HG03520 (cell line): ENCODE results near the gene DAPP1.
"Not testable (repeated sequence)": the region's sequence is repeated elsewhere in the genome, so short reads cannot be mapped to it uniquely, and the experiment has no call there.

Experiments used
- ATAC-seq: cut with Tn5 transposase; IDR thresholded peaks from one replicate; pipeline ENCODE4 v1.9.1; 2021; ENCODE audit warnings: mild to moderate bottlenecking, moderate library complexity; ENCODE audit not compliant: unreplicated experiment

Gene DAPP1, protein sequence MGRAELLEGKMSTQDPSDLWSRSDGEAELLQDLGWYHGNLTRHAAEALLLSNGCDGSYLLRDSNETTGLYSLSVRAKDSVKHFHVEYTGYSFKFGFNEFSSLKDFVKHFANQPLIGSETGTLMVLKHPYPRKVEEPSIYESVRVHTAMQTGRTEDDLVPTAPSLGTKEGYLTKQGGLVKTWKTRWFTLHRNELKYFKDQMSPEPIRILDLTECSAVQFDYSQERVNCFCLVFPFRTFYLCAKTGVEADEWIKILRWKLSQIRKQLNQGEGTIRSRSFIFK

GRCh38 chr4:99816545-99817308 is at the start of gene DAPP1:
DAPP1 (plus strand) TSS chr4:99816827; CDS start chr4:99816914, 87 bp downstream.
- ATAC-seq, result peak; percentile 96

- ATAC-seq, result not testable (repeated sequence)
These were observed 45.8 kb upstream of the DAPP1 start for GRCh38 chr4:99770842-99771241.

DNA sequence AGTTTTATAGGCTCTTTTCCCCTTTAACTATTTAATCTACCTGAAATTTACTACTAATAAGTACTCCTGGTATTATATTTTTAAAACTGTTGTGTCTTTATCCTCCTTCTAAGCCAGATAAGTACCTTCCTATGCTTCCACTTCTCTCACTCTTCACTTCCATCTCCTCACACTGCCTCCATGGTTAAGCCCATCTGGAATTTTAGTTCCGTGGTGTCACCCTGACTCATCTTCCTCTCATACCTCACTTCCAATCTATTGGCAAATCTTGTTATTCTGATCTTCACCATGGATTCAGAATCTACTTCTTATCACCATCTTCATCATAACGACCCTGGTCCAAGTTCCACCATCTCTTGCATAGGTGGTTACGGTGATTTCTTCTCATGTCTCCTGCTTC is 32.7 kb upstream of the DAPP1 start:
- ATAC-seq, result no peak

GRCh38 chr4:99784842-99785241 is 31.8 kb upstream of the DAPP1 start:
- ATAC-seq, result no peak

GRCh38 chr4:99790796-99791617 is 25.6 kb upstream of the DAPP1 start:
- ATAC-seq, result no peak

- no peak for ATAC-seq
These were observed 16.2 kb upstream of the DAPP1 start for GRCh38 chr4:99800332-99801004.

DNA sequence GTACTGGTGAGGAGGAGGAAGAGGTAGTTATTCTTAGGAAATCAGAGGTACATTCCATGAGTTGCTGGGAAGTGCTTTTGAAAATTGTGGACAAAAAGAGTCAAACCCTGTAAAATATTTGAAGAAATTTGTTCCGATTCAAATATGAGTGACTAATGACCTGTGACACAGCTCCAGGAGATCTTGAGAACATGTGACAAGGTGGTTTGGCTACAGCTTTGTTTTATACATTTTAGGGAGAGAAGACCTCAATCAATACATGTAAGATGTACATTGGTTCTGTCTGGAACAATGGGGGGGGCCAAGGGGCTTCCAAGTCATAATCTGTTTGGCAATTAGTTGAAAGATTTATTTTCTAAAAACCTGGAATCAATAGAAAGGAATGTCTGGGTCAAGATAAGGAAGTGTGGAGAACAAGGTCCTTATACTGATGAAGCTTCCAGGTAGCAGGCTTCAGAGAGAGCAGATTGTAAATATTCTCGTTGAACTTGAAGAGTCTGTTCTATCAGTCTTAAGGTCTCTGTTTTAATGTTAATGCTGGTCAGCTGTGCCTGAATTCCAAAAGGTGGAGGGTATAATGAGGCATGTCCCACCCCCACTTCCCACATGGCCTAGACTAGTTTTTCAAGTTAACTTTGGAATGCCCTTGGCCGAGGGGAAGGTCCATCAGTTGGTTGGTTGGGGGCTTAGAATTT is 15.5 kb upstream of the DAPP1 start:
- ATAC-seq, result no peak

GRCh38 chr4:99803566-99804101 is 13.0 kb upstream of the DAPP1 start:
- no peak for ATAC-seq

DNA sequence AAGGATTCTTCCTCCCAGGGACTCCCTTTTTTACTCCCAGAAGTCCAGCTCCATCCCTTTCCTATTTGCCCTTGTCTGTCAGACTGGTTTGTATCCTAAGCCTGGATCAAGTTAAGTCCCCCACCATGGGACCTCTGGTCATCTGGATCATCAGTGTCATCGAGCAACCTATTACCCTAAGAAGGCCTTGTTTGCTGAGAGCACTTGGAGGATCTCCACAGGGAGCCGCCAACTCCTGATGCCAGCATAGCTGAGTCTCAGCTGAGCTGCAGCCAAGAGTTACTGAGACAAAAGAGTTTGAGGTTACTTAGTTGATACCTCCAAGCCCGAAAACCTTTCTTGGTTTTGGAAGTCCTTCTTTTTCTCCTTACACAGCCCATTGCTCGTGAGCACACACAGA is 10.1 kb upstream of the DAPP1 start:
- ATAC-seq, result no peak

DNA sequence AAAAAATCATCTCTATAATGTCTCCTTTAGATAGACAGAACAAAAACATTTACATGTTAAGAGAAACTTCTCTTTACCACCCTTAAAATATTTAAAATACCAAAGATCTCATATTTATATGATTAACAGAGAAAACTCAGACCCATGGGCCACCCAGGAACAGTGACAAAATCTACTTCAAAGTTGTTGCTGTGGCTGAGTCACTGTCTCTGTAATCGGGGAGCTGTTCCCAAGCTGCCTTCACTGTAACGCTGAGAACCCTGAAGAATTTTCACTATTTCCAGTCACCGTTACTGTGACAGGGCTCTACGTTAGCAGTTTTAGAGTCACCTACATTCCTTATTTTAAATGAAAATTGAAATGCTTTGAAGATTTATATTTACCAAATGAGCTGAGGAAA is 9.0 kb upstream of the DAPP1 start:
- no peak for ATAC-seq

GRCh38 chr4:99808260-99808857 is 8.3 kb upstream of the DAPP1 start:
- peak; percentile 96 for ATAC-seq

DNA sequence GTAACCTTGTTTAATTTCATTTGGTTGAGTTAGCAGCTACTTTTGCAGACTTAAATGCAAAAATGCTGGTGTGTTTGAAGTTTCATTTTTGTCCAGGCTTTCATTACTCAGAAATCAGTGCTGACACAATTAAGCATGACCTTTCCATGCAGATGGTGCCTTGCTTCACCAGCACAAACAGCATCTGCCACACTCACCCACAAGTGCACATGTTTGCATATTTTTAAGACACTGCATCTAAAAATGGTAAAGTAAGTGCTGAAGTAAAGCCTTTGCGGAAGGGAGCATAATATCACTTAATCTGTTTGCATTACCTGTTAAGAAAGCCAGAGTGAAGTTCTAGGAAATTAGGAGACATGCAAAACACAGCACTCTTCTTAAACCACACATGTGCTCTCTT is 7.3 kb upstream of the DAPP1 start:
- no peak for ATAC-seq

- no peak for ATAC-seq
These were observed 6.1 kb upstream of the DAPP1 start for GRCh38 chr4:99810536-99810935.

DNA sequence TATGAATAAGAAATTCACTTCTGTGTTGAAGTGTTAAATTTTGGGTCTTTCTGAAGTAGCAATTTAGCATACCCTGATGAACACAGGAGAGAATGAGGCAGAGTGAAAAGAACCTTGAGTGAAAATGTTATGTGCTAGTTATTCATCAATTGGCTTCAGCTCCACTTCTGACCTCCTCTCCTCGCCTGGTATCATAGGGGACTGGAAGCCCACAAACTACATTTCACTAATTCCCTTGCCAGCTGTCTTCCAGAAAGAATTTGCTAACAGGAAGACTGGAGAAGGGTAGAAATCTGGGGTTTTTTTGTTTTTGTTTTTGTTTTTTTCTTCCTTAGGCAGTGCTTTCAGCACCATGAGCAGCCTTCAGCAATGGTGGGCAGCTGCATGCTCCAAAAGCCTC is 5.5 kb upstream of the DAPP1 start:
- no peak for ATAC-seq

DNA sequence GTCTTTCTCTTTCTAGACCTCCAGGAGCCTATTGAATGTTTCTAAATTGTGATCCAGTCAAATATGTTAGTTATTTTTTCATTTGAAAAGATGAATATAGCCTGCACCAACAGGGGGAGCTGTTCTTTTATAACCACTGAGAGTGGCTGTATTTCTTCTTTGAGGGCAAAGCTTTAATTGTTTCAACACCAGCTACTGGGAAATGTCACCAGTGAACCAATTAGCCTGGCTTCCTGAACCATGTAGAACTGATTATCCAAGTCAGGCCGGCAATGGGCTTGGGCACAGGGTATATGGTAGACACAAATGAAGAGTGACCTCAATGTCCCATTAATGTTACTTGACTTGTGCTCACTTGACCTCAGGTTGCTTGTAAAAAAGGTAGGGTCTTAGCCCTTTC is 4.8 kb upstream of the DAPP1 start:
- no peak for ATAC-seq

DNA sequence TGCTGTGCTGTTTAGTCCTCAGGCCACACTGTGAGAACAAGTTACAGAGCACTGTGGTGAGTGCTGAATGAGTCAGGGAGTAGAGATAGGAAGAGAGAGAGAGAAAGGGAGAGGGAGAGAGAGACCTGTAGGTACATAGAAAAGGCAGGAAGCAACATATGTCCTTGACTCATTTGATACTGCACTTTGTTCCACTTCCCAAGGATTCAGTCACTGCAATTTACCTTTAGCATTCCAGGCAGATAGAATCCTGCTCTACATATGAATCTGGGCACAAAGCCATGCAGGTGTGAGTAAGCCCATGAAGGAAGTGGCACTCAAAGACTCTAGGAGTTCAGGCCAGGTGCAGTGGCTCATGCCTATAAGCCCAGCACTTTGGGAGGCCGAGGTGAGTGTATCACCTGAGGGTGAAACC is 1.0 kb upstream of the DAPP1 start:
- no peak for ATAC-seq

GRCh38 chr4:99817309-99817890 is 773 bp downstream of the DAPP1 start:
- peak; percentile 16 for ATAC-seq

DNA sequence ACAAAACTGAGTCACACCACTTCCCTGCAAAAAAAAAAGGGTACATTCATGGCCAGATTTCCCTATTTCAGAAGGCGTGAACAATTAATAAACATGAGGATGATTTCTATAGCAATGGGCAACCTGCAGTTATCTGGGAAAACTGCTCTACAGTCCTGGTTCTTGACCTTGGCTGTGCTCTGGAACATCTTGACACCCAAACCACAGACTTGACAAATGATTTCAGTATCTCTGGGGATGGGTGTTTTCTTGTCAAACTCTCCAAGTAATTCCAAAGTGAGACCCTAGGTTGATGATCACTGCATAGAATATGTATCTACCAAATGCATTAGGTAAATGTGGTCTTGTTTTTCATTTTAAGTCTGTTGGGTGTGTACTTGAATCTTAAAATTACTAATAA is 2.0 kb downstream of the DAPP1 start:
- no peak for ATAC-seq

DNA sequence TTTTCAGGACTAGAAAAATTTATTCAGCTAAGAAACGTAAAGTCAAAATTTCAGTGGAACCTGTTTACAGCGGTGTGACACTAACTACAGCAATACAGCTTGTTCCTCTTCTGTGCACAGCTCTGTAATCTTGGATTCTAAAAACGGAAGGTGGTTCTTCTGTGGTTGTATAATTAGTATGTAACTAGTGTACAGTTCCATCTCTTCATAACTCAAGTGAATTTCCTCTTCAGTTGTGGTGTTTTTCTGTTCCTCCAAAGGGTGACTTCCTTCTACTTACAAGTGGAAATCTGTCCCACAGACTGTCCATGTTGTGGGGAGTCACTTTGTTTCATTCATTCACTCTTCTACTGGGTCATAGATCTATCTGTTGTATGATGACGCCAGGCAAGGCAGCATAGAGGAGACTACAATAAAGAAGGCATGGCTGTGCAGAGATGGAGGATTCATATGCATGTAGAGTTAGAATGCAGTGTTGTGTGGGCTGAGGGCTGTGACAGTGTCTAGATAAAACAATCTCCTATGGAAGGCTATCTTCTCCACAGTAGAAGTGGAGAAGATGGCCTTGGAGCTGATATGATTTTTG is 5.4 kb downstream of the DAPP1 start:
- peak; percentile 74 for ATAC-seq
